GM20000 (cell line): ENCODE results near the gene SPNS2.

Experiments used
- DNase-seq: peaks from one replicate; pipeline ENCODE4 v3.0.0; 2012; ENCODE audit warnings: low spot score
- TF ChIP-seq, protein P1 (sequence below): IDR thresholded peaks from 2 replicates; pipeline ENCODE4 v1.5.1; 2012; ENCODE audit warnings: mild to moderate bottlenecking, control low read depth; ENCODE audit errors: extremely low read depth, missing control alignments

Gene SPNS2

GRCh38 chr17:4534515-4534914 is 35.8 kb downstream of the SPNS2 start:
- DNase-seq, result no peak
- TF ChIP-seq, protein P1, sequence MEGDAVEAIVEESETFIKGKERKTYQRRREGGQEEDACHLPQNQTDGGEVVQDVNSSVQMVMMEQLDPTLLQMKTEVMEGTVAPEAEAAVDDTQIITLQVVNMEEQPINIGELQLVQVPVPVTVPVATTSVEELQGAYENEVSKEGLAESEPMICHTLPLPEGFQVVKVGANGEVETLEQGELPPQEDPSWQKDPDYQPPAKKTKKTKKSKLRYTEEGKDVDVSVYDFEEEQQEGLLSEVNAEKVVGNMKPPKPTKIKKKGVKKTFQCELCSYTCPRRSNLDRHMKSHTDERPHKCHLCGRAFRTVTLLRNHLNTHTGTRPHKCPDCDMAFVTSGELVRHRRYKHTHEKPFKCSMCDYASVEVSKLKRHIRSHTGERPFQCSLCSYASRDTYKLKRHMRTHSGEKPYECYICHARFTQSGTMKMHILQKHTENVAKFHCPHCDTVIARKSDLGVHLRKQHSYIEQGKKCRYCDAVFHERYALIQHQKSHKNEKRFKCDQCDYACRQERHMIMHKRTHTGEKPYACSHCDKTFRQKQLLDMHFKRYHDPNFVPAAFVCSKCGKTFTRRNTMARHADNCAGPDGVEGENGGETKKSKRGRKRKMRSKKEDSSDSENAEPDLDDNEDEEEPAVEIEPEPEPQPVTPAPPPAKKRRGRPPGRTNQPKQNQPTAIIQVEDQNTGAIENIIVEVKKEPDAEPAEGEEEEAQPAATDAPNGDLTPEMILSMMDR, result no peak

DNA sequence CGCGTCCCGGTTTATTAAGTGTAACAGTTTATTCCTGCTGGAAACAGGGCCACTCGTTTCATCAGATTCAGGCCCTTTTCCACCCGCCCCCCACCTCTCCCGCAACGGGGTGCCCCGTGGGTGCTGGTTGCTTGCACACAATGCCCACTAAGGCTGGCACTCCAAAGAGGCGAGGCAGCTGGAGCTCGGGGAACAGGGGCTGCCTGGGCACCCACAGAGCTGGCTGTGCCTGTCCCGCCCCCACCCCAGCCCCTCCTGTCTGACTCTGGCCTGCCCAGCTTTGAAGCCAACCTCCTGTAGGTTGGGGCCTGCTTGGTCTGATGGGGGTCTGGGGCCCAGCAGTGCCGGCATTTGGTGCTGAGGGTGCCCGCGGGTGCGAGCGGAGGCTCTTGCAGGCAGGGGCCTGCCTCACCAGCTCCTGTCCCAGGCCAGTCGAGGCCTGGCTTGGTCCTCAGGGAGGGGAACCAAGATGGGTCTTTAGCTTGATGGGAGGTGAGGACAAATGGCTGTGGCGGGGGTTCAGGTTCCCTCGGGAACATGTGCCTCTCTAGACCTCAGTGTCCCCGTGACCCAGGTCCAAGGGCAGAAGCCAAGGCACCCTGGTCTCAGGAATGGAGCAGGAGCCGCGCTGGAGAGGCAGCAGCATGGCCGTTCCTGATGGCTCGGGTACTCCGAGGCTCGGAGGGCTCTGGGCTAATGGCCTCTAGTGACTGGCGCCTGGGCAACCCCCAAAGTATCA is 36.4 kb downstream of the SPNS2 start:
- TF ChIP-seq, protein P1, result no peak
- no peak for DNase-seq

DNA sequence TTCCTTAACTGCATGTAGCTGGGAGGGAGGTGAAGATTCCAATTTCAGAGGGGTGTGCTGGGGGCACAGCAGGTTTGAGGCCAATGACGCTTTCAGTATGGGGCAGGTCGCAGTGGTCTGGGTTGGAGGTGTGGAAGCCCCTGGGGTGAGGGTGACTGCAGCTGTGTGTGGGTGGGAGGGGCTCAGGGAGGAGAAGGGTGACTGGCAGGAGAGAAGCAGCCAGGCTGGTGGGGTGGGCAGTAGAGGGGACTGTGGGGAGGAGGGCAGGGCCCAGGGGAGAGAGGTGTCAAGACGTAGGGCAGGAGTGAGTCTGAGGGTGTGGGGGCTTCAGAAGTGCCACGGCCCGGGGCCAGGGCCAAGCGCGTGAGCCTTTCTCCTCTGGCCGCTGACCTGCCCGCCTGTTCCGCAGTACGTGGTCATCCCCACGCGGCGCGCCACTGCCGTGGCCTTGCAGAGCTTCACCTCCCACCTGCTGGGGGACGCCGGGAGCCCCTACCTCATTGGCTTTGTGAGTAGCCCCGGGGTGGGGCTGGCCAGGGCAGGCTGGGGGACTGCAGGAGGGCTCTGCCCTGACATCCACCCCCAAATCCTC is 37.1 kb downstream of the SPNS2 start:
- TF ChIP-seq, protein P1, result no peak
- DNase-seq, result no peak

GRCh38 chr17:4536259-4536741 is 37.6 kb downstream of the SPNS2 start:
- TF ChIP-seq, protein P1, result no peak
- DNase-seq, result no peak

GRCh38 chr17:4536742-4537411 is 38.2 kb downstream of the SPNS2 start:
- TF ChIP-seq, protein P1, result no peak
- no peak for DNase-seq

DNA sequence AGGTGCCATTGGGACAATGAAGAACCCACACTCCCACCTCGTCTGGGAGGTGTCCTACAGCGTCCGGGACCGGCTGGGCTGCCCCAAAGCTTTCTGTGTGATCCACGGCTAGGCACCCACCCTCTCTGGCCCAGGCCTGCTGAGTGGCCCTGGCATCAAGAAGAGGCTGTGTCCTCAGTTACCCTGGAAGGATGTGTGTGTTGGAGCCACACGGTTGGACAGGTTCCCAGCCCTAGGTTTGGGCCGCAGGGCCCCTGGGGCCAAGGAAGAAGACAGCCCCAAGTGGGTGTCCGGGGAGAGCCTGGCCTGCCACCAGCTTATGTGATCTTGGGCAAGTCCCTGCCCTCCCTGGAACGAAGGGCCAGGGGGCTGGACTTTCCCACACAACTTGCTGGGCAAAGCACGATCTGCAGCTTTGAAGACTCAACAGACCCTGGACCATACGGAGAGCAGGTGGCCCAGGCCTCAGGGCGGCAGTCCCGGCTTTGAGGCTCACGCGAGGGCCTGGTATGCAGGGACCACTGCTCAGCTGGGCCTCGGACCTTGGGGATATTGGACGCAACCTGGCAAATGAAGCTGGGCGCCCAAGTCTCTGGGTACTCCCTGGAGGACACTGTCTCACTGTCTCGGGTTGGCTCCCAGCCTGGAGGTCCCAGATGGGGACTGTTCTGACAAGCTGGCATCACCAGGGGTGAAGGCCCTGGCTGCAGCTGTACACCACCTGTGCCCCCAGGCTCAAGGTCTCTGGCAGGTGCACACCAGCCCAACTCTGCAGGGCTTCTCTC is 39.0 kb downstream of the SPNS2 start:
- TF ChIP-seq, protein P1, result no peak
- no peak for DNase-seq
